ENCODE data around the gene OBP2A.
"Not testable (repeated sequence)": the region's sequence is repeated elsewhere in the genome, so short reads cannot be mapped to it uniquely, and the experiment has no call there.

Gene OBP2A, protein sequence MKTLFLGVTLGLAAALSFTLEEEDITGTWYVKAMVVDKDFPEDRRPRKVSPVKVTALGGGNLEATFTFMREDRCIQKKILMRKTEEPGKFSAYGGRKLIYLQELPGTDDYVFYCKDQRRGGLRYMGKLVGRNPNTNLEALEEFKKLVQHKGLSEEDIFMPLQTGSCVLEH

GRCh38 chr9:135545646-135546176 is at the start of gene OBP2A:
Gene OBP2A, plus strand, starts transcription at chr9:135546126. Its CDS starts 55 bp downstream, at chr9:135546181.
- not testable (repeated sequence) for DNase-seq

DNA sequence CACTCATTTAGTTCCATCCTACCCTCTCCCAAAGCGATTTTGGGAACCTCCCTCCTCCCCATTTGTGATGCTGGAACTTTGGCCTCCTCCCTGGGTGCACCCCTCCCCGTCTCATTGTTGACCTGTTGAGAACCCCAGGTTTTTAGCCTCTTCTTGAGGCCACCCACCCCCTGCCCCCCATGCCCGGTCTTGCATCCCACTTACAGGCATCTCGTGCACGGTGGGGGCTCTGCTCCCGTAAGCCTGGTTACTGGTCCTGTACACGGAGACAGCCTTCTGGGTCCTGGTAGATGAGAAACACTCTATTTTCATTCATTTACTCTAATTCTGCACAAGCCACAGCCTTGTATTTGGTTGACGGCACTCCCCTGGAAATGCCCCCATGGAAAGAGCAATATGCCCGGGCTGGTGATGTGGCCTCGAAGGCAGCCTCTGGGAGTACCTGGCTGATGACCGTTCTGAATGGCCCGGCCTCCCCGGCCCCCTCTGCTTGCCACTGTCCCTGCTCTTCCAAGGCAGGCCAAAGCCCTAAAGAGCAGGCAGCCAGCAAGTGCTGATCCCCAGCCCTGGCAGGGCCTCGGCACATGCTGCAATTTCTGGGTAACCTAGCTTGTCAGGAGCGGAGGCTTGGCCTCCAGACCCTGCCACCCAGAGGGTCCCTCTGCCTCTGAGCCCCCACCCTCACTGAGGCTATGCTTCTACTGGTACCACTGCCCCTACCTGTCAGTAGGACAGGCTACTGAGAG is 47.4 kb upstream of the OBP2A start:
- DNase-seq: no peak
- no peak for TF ChIP-seq POLR2A (IDR thresholded peaks at IDR 0.05; ENCODE audit: low read length)
- TF ChIP-seq GATA1 (IDR thresholded peaks at IDR 0.05; ENCODE audit: low read depth, low read length): no peak

GRCh38 chr9:135499326-135500070 is 46.4 kb upstream of the OBP2A start:
- TF ChIP-seq GATA1 (IDR thresholded peaks at IDR 0.05; ENCODE audit: low read depth, low read length): no peak
- no peak for TF ChIP-seq POLR2A (IDR thresholded peaks at IDR 0.05; ENCODE audit: low read length)
- peak; percentile 84 to 90 for DNase-seq

DNA sequence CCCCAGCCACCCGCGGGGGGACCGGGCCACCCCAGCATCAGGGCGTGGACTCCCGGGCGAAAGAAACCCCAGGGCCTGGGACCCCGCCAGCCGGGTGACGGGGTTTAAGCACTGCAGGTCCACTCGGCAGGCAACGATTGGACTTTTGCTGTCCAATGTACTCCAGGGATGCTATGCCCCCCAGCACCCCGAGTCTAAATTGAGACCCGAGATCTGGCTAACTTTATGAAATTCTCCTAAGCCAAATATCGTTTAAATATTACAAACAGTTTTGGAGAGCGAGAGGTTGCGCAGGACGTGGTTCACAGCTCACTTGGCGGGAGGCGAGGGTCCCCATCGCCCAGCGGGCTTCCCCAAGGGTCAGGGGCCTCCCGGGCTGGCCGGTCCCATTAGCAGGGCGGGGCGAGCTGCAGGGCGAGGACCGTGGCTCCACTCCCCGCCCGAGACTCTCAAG is 45.8 kb upstream of the OBP2A start:
- DNase-seq: no peak
- TF ChIP-seq GATA1 (IDR thresholded peaks at IDR 0.05; ENCODE audit: low read depth, low read length) (no peak), POLR2A (IDR thresholded peaks at IDR 0.05; ENCODE audit: low read length) (no peak)

- DNase-seq: peak; percentile 90 to 93
- TF ChIP-seq GATA1 (IDR thresholded peaks at IDR 0.05; ENCODE audit: low read depth, low read length) (no peak), POLR2A (IDR thresholded peaks at IDR 0.05; ENCODE audit: low read length) (peak; percentile 65)
Measured at GRCh38 chr9:135500525-135501260, 45.2 kb upstream of the OBP2A start, which contains the start of gene MRPS2. Gene MRPS2, plus strand, starts transcription at chr9:135500682. Its CDS starts 29 bp downstream, at chr9:135500711.

DNA sequence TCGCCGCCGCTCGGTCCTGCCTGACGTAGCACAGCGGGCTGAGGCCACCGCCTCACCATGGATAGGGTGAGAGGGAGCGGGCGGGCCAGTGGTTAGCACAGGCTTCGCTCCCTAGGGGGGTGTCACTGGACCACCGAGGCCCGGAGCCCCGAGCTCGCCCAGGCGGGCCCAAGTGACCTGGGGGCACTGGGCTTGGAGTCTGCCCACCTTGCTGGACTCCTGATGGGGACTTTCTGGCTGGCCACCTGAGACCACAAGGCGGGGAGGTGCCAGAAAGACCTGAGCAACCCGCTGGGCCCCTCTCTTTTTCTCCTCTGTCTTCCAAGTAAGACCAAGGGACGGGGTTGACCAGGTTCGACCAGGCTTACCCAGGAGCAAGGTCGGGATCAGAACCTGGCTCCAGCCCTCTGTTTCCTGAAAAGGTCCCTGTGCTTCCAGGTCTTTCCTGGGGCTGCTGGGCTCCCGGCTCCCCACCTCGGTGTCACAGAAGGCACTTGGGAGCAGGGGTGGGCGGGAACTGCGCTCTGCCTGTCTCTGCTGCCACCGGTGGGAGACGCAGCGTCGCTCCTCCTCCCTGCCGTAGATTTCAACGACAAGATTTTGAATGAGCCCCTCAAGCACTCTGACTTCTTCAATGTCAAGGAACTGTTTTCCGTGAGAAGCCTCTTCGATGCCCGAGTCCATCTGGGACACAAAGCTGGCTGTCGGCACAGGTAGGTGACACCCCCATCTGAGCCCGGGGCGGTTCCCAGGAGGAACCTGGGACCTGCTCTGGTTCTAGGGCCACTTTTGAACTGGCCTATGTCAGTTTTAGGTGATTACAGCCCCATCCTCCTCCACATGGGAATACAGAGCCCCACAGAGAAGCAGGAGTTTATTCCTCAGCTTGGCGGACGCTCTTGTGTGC is 44.4 kb upstream of the OBP2A start:
- DNase-seq: no peak

GRCh38 chr9:135502168-135502872 is 43.6 kb upstream of the OBP2A start:
- TF ChIP-seq GATA1 (IDR thresholded peaks at IDR 0.05; ENCODE audit: low read depth, low read length): no peak
- TF ChIP-seq POLR2A (IDR thresholded peaks at IDR 0.05; ENCODE audit: low read length): no peak
- no peak for DNase-seq

More for the DNA sequence above, 44.4 kb upstream of the OBP2A start:
- no peak for TF ChIP-seq GATA1 (IDR thresholded peaks at IDR 0.05; ENCODE audit: low read depth, low read length)

DNA sequence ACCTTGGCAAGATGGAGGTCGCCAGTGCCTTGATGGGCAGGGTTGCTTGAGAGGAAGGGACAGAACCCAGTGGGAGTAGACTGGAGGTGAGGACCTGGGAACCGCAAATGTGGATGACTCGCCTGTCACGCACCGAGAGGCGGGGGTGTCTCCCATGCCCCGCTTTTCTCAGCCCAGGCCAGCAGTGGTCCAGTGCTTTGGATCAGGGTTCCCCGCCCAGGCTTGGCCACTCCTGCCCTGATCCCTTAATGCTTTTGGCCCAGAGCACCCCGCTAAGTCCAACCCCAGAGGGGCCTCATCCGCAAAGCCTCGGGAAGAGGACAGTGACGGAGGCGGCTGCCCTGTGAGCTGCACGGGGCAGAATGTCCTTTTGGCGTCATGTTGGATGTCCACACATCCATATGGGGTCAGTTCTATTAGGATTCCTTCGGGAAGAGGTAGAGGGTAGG is 43.0 kb upstream of the OBP2A start:
- no peak for DNase-seq
- TF ChIP-seq POLR2A (IDR thresholded peaks at IDR 0.05; ENCODE audit: low read length) (no peak), GATA1 (IDR thresholded peaks at IDR 0.05; ENCODE audit: low read depth, low read length) (no peak)

DNA sequence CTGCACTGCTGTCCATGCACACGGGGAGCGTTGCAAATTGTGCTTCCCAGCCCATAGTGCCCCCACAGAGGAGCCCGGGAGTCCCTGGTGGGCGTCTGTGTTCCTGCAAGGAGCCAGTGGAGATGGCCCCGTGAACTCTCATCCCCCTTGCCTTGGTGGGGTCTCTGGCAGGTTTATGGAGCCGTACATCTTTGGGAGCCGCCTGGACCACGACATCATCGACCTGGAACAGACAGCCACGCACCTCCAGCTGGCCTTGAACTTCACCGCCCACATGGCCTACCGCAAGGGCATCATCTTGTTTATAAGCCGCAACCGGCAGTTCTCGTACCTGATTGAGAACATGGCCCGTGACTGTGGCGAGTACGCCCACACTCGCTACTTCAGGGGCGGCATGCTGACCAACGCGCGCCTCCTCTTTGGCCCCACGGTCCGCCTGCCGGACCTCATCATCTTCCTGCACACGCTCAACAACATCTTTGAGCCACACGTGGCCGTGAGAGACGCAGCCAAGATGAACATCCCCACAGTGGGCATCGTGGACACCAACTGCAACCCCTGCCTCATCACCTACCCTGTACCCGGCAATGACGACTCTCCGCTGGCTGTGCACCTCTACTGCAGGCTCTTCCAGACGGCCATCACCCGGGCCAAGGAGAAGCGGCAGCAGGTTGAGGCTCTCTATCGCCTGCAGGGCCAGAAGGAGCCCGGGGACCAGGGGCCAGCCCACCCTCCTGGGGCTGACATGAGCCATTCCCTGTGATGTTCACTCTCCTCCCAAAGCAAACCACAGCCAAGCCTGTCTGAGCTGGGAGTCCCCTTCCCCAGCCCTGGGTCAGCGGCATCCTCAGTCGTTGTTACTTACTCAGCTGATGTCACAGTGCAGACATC is 42.3 kb upstream of the OBP2A start:
- TF ChIP-seq POLR2A (IDR thresholded peaks at IDR 0.05; ENCODE audit: low read length) (no peak), GATA1 (IDR thresholded peaks at IDR 0.05; ENCODE audit: low read depth, low read length) (no peak)
- DNase-seq: no peak

DNA sequence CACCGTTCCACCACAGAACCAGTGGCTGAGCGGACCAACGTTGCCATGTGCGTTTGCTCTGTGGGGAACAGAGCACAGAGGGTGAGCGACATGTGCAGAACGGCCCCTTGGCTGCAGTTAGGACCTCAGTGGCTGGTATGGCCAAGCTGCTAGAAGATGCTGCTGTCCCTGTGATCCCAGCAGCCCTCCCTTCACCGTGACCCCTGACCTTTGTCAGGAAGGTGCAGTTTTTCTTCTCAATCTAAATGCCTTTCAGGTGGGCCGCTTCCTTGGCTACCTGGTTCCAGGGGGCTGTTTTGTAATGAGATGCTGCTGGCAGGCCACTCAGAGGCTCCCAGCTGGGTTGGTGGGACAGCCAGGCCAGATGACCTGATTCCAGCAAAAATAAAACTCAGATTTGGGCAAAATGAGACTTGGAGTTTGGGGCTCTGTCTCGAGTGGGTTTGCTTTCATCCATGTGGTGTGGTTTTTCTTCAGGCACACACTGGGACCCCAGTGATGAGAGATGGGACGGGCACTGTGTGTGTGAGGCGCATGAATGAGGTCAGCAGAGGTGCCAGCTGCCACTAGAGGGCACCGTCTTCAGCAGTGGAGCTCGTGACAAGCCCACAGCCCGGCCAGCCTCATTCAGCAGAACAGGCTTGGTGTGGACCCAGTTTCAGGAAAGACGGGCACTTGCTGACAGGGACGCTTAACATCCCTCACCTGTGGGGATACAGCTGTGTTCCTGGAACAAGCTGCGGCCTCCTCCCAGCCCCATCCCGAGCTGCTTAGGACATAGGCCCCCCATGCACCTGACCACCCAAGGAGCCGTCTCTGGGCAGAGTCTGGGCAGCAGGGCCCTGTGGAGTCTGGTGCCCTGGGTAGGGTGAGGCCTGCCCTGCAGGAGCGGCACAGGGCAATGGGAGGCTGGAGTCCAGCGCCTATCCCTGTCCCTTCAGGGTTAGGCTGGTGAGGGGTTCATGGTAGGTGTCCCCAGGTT is 41.4 kb upstream of the OBP2A start:
- peak; percentile 61 to 70 for DNase-seq
- TF ChIP-seq POLR2A (IDR thresholded peaks at IDR 0.05; ENCODE audit: low read length): peak; percentile 34
- TF ChIP-seq GATA1 (IDR thresholded peaks at IDR 0.05; ENCODE audit: low read depth, low read length): no peak

Data from erythroblast (primary cell).